CD14-positive monocyte (primary cell): ENCODE measurements around the gene G2E3. TPM values are rescaled to one million over a fixed set of nuclear protein-coding genes. Genes with fewer than 3 reads are reported as not detected.

Experiments used
- DNase-seq, 3 donors: peaks; one replicate each; pipeline ENCODE4 v3.0.0-alpha.2; 2011 to 2022
- H2AFZ ChIP-seq: 2 replicates; pipeline ENCODE4 v1.6.0; 2012; ENCODE audit warnings: mild to moderate bottlenecking, low read depth, low read length, inconsistent platforms; ENCODE audit not compliant: insufficient read depth, poor library complexity, severe bottlenecking
- H3K27ac ChIP-seq, 2 donors: 1 replicate in 1 of 2; 2 replicates in 1 of 2; pipeline ENCODE4 v1.5.1; 2012 to 2013; ENCODE audit warnings: low read length in 2 of 2, control low read depth in 1 of 2, inconsistent platforms in 1 of 2, low read depth in 1 of 2, mild to moderate bottlenecking in 1 of 2
- H3K27me3 ChIP-seq, 2 donors: one replicate each; pipeline versions ENCODE4 v1.6.0 to v1.6.1; 2011 to 2013; ENCODE audit warnings: low read length in 2 of 2; ENCODE audit not compliant: control insufficient read depth in 2 of 2, insufficient read depth in 2 of 2
- H3K36me3 ChIP-seq, 2 donors: replicated peaks in 1 of 2; 1 replicate in 1 of 2; 2 replicates in 1 of 2; pipeline versions ENCODE4 v1.5.1 to v1.6.1; 2012 to 2013; ENCODE audit warnings: low read length in 2 of 2, control low read depth in 1 of 2, inconsistent platforms in 1 of 2, mild to moderate bottlenecking in 1 of 2; ENCODE audit not compliant: insufficient read depth in 2 of 2, control insufficient read depth in 1 of 2
- H3K4me1 ChIP-seq, 2 donors: 1 replicate in 1 of 2; 2 replicates in 1 of 2; pipeline versions ENCODE4 v1.5.1 to v1.6.1; 2012 to 2013; ENCODE audit warnings: low read length in 2 of 2, control low read depth in 1 of 2, inconsistent platforms in 1 of 2, mild to moderate bottlenecking in 1 of 2, moderate library complexity in 1 of 2; ENCODE audit not compliant: insufficient read depth in 2 of 2, control insufficient read depth in 1 of 2
- H3K4me2 ChIP-seq: replicated peaks from 2 replicates; pipeline ENCODE3; 2012; ENCODE audit warnings: low read length, moderate library complexity, mild to moderate bottlenecking; ENCODE audit not compliant: poor library complexity, severe bottlenecking; ENCODE audit errors: extremely low read depth
- H3K4me3 ChIP-seq, 3 experiments: fragments of 200-600 bp in 1 of 3; sonication (generic) in 1 of 3; replicated peaks in 1 of 3; 1 replicate in 2 of 3; 2 replicates in 1 of 3; pipeline ENCODE4 v1.5.1; 2011 to 2013; ENCODE audit warnings: low read length in 3 of 3, mild to moderate bottlenecking in 3 of 3, control low read depth in 2 of 3, low read depth in 2 of 3, inconsistent platforms in 1 of 3, moderate library complexity in 1 of 3
- H3K79me2 ChIP-seq: 2 replicates; pipeline ENCODE4 v1.6.0; 2012; ENCODE audit warnings: mild to moderate bottlenecking, control low read depth, inconsistent platforms, low read length, moderate library complexity; ENCODE audit not compliant: insufficient read depth
- H3K9ac ChIP-seq: 2 replicates; pipeline ENCODE4 v1.6.0; 2017; ENCODE audit warnings: low read length, mild to moderate bottlenecking; ENCODE audit not compliant: insufficient read depth, poor library complexity, severe bottlenecking
- H3K9me3 ChIP-seq, 2 donors: replicated peaks in 1 of 2; 1 replicate in 1 of 2; 2 replicates in 1 of 2; pipeline versions ENCODE4 v1.5.1 to v1.6.1; 2012 to 2013; ENCODE audit warnings: low read length in 2 of 2, control low read depth in 1 of 2; ENCODE audit not compliant: control insufficient read depth in 1 of 2, insufficient read depth in 1 of 2
- H4K20me1 ChIP-seq: 2 replicates; pipeline ENCODE4 v1.6.0; 2012; ENCODE audit warnings: mild to moderate bottlenecking, low read length, control low read depth, moderate library complexity; ENCODE audit not compliant: insufficient read depth
- H3K27ac Mint-ChIP-seq, 7 donors: one replicate each; pipeline ENCODE4 v1.8.0; 2020; ENCODE audit warnings: mild to moderate bottlenecking in 7 of 7, mixed read lengths in 7 of 7, moderate library complexity in 6 of 7, inconsistent platforms in 2 of 7
- H3K27me3 Mint-ChIP-seq, 3 donors: one replicate each; pipeline ENCODE4 v1.8.0; 2021 to 2022; ENCODE audit warnings: low read depth in 3 of 3, mild to moderate bottlenecking in 3 of 3, mixed read lengths in 3 of 3, moderate library complexity in 3 of 3, inconsistent platforms in 1 of 3
- H3K36me3 Mint-ChIP-seq, 2 donors: one replicate each; pipeline ENCODE4 v1.8.0; 2020; ENCODE audit warnings: mixed read lengths in 2 of 2, inconsistent platforms in 1 of 2, mild to moderate bottlenecking in 1 of 2
- H3K4me1 Mint-ChIP-seq: one replicate; pipeline ENCODE4 v1.8.0; 2020; ENCODE audit warnings: mild to moderate bottlenecking, mixed read lengths
- H3K4me3 Mint-ChIP-seq, 2 donors: one replicate each; pipeline ENCODE4 v1.8.0; 2020; ENCODE audit warnings: mild to moderate bottlenecking in 2 of 2, mixed read lengths in 2 of 2, moderate library complexity in 1 of 2
- H3K9me3 Mint-ChIP-seq, 7 donors: one replicate each; pipeline ENCODE4 v1.8.0; 2020 to 2022; ENCODE audit warnings: mixed read lengths in 7 of 7, mild to moderate bottlenecking in 6 of 7, moderate library complexity in 6 of 7, inconsistent platforms in 2 of 7
- WGBS: methylation state at CpG from one replicate; pipeline ENCODE4 v1.1.5; 2013; ENCODE audit warnings: missing lambda C conversion rate; ENCODE audit not compliant: insufficient coverage; 5-methylcytosine and 5-hydroxymethylcytosine counted together
- intact Hi-C, 2 donors: fragments of 100-400 bp; cut with micrococcal nuclease; formaldehyde crosslinking; loops; one replicate each; pipeline versions ENCODE4 v1.15.0 to v1.15.1; 2023
- polyA minus RNA-seq: library from RNA; depleted of rRNA, polyadenylated mRNA; stranded (reverse); fragments of >200 nt; gene quantifications from 2 replicates; pipeline ENCODE4 v1.2.3, GENCODE V29; 2012
- polyA plus RNA-seq, 3 donors: library from polyadenylated mRNA; depleted of rRNA in 1 of 3; unstranded in 2 of 3; stranded (reverse) in 1 of 3; fragments of 300-500 nt in 2 of 3; fragments of >200 nt in 1 of 3; fragmentation: Illumina TruSeq in 2 of 3; gene quantifications; 1 replicate in 2 of 3; 2 replicates in 1 of 3; pipeline ENCODE4 v1.2.3, GENCODE V29; 2012 to 2021
- total RNA-seq, 12 experiments: library from RNA in 1 of 12; stranded (reverse) in 1 of 12; fragments of 120-200 nt in 1 of 12; gene quantifications; one replicate each; pipeline ENCODE4 v1.2.4 and lab custom pipeline; 2013 to 2026; ENCODE audit warnings: mixed read lengths in 6 of 12, inconsistent platforms in 1 of 12
- TF ChIP-seq, protein P1 (sequence below): fragments of 200-600 bp; IDR thresholded peaks from one replicate; pipeline ENCODE4 v1.8.0; 2022; ENCODE audit warnings: antibody characterized with exemption, mild to moderate bottlenecking

The G2E3 gene, protein sequence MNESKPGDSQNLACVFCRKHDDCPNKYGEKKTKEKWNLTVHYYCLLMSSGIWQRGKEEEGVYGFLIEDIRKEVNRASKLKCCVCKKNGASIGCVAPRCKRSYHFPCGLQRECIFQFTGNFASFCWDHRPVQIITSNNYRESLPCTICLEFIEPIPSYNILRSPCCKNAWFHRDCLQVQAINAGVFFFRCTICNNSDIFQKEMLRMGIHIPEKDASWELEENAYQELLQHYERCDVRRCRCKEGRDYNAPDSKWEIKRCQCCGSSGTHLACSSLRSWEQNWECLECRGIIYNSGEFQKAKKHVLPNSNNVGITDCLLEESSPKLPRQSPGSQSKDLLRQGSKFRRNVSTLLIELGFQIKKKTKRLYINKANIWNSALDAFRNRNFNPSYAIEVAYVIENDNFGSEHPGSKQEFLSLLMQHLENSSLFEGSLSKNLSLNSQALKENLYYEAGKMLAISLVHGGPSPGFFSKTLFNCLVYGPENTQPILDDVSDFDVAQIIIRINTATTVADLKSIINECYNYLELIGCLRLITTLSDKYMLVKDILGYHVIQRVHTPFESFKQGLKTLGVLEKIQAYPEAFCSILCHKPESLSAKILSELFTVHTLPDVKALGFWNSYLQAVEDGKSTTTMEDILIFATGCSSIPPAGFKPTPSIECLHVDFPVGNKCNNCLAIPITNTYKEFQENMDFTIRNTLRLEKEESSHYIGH
- 18.0 TPM for total RNA-seq (2013)
- 10 to 100 TPM in 1 of 3 donors, 1 to 10 TPM in 2; 5.6 to 12.1 (median 5.6) TPM for polyA plus RNA-seq
- 3.9 and 5.2 TPM in 2 replicates for polyA minus RNA-seq
- total RNA-seq (lab: John Stamatoyannopoulos, UW): 14.8 to 42.8 (median 25.1) reads per million in 11 experiments

DNA sequence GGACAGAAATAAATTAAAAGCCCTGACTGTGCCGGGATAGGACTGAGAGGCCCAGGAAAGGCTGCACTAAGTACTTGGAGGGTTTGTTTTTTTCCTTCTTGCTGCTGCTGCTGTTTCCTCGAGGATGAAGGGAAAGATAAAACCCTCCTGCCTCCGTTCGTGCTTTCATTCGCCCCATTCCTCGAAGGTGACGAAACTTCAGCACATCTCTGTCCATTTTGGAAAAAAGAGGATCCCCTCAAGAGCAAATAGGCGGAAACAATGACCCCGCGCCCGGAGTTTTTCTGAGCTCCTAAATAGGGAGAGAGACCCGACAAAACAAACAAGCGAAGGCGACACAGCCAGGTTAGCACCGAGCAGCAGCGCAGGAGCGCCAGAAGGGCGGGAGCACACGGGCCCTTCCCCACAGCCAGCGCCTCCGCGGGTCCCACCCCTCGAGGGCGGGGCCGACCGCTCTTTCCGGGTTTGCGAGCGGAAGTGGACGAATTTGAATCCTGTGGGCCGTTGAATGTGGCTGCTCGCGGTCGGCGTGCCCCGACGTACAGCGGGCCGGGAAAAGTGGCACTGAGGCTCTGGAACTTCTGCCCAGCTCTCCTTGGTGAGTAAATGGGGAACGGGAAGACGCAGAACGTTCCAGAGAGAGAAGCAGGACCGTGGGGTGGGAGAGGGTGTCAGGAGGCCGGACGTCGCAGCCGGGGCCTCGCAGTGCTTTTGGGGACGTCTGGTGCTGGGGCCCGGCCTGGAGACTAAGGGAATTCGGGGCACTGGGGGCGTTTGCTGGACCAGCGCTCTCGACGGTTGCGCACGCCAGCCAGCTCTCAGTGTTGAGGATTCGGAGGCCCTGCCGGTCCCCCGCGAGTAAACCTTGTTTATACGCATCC, at the start of gene G2E3:
G2E3 (plus strand) TSS at position 484 of the 881 bp plus-strand sequence. CDS start 21,922 bp downstream, outside the sequence.
- TF ChIP-seq, protein P1, sequence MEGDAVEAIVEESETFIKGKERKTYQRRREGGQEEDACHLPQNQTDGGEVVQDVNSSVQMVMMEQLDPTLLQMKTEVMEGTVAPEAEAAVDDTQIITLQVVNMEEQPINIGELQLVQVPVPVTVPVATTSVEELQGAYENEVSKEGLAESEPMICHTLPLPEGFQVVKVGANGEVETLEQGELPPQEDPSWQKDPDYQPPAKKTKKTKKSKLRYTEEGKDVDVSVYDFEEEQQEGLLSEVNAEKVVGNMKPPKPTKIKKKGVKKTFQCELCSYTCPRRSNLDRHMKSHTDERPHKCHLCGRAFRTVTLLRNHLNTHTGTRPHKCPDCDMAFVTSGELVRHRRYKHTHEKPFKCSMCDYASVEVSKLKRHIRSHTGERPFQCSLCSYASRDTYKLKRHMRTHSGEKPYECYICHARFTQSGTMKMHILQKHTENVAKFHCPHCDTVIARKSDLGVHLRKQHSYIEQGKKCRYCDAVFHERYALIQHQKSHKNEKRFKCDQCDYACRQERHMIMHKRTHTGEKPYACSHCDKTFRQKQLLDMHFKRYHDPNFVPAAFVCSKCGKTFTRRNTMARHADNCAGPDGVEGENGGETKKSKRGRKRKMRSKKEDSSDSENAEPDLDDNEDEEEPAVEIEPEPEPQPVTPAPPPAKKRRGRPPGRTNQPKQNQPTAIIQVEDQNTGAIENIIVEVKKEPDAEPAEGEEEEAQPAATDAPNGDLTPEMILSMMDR: no peak
- peaks cover 4 to 14% of the 10 kb centered on the region in 2 donors for H3K36me3 Mint-ChIP-seq
- Histone ChIP-seq H3K4me3 (peak within 1 kb of the TSS; percentile 79 to 92 (median 81)), H3K9ac (peak within 1 kb of the TSS; percentile 89), H3K4me1 (peaks cover 14 to 26% of the 10 kb centered on the region in 2 donors), H4K20me1 (peaks cover 33% of the 10 kb centered on the region), H3K79me2 (peaks cover 49% of the 10 kb centered on the region), H3K9me3 (no peaks in the 10 kb centered on the region), H3K4me2 (peak within 1 kb of the TSS; percentile 88), H3K36me3 (peaks cover 0 to 10% of the 10 kb centered on the region in 2 donors), H3K27ac (peak within 1 kb of the TSS; percentile 86 to 89), H2AFZ (peak within 1 kb of the TSS; percentile 92), H3K27me3 (no peaks in the 10 kb centered on the region)
- H3K27me3 Mint-ChIP-seq: peaks cover 0 to 5% (median 3%) of the 10 kb centered on the region in 3 donors
- DNase-seq: peak; percentile 73 to 76 (median 74)
- H3K27ac Mint-ChIP-seq: peak within 1 kb of the TSS; percentile 96 to 100 (median 99)
- WGBS: under 1% methylated on average over 57 of the region's 62 CpGs
- H3K9me3 Mint-ChIP-seq: peaks cover 0 to 6% (median 2%) of the 10 kb centered on the region in 7 donors
- peak within 1 kb of the TSS; percentile 100 for H3K4me3 Mint-ChIP-seq
- intact Hi-C loops: no loop called here
- peaks cover 28% of the 10 kb centered on the region for H3K4me1 Mint-ChIP-seq
